ENCODE data around the gene COPS7B. TPM values are rescaled to one million over a fixed set of nuclear protein-coding genes. Genes with fewer than 3 reads are reported as not detected.
A peak's percentile ranks its signal among the peaks of the same experiment; 100 is the strongest.

COPS7B gene
- total and polyA plus RNA-seq, 9 of the 15 experiments (the other 6 are each of a cell fraction or from before 2014, with no cell fraction given) = 6.0 to 50.7 (median 21.8) TPM

- TF ChIP-seq NEUROD1 (IDR thresholded peaks at IDR 0.05; ENCODE audit: borderline replicate concordance, low read depth, low read length, partially characterized antibody) (peak; percentile 87), SIX5 (IDR thresholded peaks at IDR 0.05; ENCODE audit: borderline replicate concordance in 1 of 2, insufficient read depth in 1 of 2, low read depth in 1 of 2, low read length in 2 of 2) (peak; percentile 96 to 99), DPF2 (IDR thresholded peaks at IDR 0.05) (no peak), ZNF778 (CRISPR knock-in tag; IDR thresholded peaks at IDR 0.05) (no peak), CREM (IDR thresholded peaks at IDR 0.05; ENCODE audit: low read depth) (peak; percentile 89), LCOR (CRISPR knock-in tag; IDR thresholded peaks at IDR 0.05) (0 out of 2 replicates have a peak, but pooled peaks have one; percentile 61), TAL1 (IDR thresholded peaks at IDR 0.05) (no peak), ZNF77 (CRISPR knock-in tag; IDR thresholded peaks at IDR 0.05) (no peak), CEBPB (tag; IDR thresholded peaks at IDR 0.05) (no peak), ATF4 (CRISPR knock-in tag; IDR thresholded peaks at IDR 0.05) (0 out of 2 replicates have a peak, but pooled peaks have one; percentile 14), CXXC5 (CRISPR knock-in tag; IDR thresholded peaks at IDR 0.05) (peak; percentile 84), GABPA (tag; conservative IDR thresholded peaks at IDR 0.05; ENCODE audit: low read depth) (peak; percentile 91), HINFP (tag; conservative IDR thresholded peaks at IDR 0.05; ENCODE audit: low read depth) (peak; percentile 71), KDM5B (IDR thresholded peaks at IDR 0.05; ENCODE audit: insufficient replicate concordance, low read depth, low read length) (peak; percentile 55), ETS1 (conservative IDR thresholded peaks at IDR 0.05; ENCODE audit: control insufficient read depth, low read depth, low read length) (peak; percentile 100), NFXL1 (CRISPR knock-in tag; IDR thresholded peaks at IDR 0.05) (no peak), XRCC4 (IDR thresholded peaks at IDR 0.05; ENCODE audit: extremely low read depth, insufficient read depth, insufficient read length) (no peak), ZNF511 (CRISPR knock-in tag; IDR thresholded peaks at IDR 0.05) (0 out of 2 replicates have a peak, but pooled peaks have one; percentile 48), NUFIP1 (IDR thresholded peaks at IDR 0.05; ENCODE audit: partially characterized antibody) (no peak), EP300 (IDR thresholded peaks at IDR 0.05; ENCODE audit: low read length) (peak; percentile 3; the same call in 1 of the 2 replicates), PCBP1 (IDR thresholded peaks at IDR 0.05; ENCODE audit: low read depth, low read length, poor library complexity, severe bottlenecking) (peak; percentile 21), ZNF583 (CRISPR knock-in tag; IDR thresholded peaks at IDR 0.05) (0 out of 2 replicates have a peak, but pooled peaks have one; percentile 52)
Observed at GRCh38 chr2:231780909-231781797, 5.1 kb upstream of the COPS7B start, which contains the start of gene PDE6D (continued).
